ENCODE measurements around the gene ARHGAP8.

The ARHGAP8 gene

DNA sequence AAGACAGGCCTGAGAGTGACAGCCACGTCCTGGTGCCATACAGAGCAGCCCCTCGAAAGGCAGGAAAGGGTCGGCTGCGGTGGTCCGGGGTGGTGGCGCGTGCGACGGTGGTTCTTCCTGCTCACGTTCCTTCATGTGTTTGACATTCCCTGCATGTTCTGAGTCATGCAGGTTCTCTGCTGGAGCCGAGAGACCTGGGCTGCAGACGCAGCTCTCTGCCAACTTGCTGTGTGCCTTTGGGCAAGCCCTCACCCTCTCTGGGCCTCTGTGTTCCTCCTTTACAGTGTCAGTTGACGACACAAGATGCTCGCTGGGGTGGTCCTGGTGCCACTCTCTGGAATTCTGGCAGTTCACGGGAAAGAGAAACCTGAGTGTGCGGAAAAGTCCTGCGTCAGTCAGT, 12.0 kb downstream of the ARHGAP8 start:
- no peaks in the 10 kb centered on the region for H3K4me1 ChIP-seq (ENCODE audit: insufficient read depth, low read length, poor library complexity, severe bottlenecking)
- H3K4me3 ChIP-seq (ENCODE audit: low read length, poor library complexity, severe bottlenecking): no peak overlapping the region
- no peak overlapping the region for H3K9ac ChIP-seq (ENCODE audit: low read depth, low read length, poor library complexity, severe bottlenecking)
- H3K9me3 ChIP-seq (ENCODE audit: insufficient read depth, low read depth, low read length): no peaks in the 10 kb centered on the region
- H3K9me2 ChIP-seq (replicated peaks; ENCODE audit: low read depth, low read length): no peaks in the 10 kb centered on the region
- H3K79me2 ChIP-seq (ENCODE audit: insufficient read depth, low read length): no peaks in the 10 kb centered on the region
- no peaks in the 10 kb centered on the region for H3K36me3 ChIP-seq (ENCODE audit: insufficient read depth, low read length)
- no peaks in the 10 kb centered on the region for H3K27me3 ChIP-seq (ENCODE audit: insufficient read depth, low read length, poor library complexity, severe bottlenecking)
- no peak overlapping the region for H3K4me2 ChIP-seq (ENCODE audit: low read depth, low read length, poor library complexity, severe bottlenecking)
- H2AFZ ChIP-seq (ENCODE audit: low read length): no peak overlapping the region
- H4K20me1 ChIP-seq (ENCODE audit: insufficient read depth, low read length, poor library complexity, severe bottlenecking): no peaks in the 10 kb centered on the region
- TF ChIP-seq, protein P1, sequence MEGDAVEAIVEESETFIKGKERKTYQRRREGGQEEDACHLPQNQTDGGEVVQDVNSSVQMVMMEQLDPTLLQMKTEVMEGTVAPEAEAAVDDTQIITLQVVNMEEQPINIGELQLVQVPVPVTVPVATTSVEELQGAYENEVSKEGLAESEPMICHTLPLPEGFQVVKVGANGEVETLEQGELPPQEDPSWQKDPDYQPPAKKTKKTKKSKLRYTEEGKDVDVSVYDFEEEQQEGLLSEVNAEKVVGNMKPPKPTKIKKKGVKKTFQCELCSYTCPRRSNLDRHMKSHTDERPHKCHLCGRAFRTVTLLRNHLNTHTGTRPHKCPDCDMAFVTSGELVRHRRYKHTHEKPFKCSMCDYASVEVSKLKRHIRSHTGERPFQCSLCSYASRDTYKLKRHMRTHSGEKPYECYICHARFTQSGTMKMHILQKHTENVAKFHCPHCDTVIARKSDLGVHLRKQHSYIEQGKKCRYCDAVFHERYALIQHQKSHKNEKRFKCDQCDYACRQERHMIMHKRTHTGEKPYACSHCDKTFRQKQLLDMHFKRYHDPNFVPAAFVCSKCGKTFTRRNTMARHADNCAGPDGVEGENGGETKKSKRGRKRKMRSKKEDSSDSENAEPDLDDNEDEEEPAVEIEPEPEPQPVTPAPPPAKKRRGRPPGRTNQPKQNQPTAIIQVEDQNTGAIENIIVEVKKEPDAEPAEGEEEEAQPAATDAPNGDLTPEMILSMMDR (conservative IDR thresholded peaks at IDR 0.05; ENCODE audit: low read length): no peak
- TF ChIP-seq EZH2phosphoT487 (IDR thresholded peaks at IDR 0.05; ENCODE audit: borderline replicate concordance): no peak
- H3F3A ChIP-seq (ENCODE audit: low read depth): no peaks in the 10 kb centered on the region

DNA sequence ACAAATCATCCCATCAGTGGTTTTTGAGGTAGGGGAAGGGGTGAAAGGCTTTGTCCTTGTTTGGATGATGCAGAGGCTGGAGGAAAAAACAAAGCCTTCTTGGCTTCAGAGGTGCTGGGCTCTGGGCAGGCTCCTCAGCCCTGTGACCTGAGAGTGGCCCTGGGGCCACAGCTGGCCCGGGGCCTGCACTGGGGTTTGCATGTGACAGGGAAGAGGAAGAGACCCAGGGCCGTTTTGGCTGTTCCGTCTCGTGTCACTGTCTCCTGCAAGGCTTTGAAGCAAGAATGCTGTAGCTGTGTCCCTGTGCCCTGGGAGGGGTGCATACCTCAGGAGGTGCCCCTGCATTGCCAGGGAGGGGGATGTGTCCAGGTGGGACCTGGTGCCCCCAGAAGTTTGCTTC, 12.6 kb downstream of the ARHGAP8 start:
- Histone ChIP-seq H3K36me3 (ENCODE audit: insufficient read depth, low read length) (no peaks in the 10 kb centered on the region), H3K27me3 (ENCODE audit: insufficient read depth, low read length, poor library complexity, severe bottlenecking) (no peaks in the 10 kb centered on the region), H2AFZ (ENCODE audit: low read length) (no peak overlapping the region), H4K20me1 (ENCODE audit: insufficient read depth, low read length, poor library complexity, severe bottlenecking) (no peaks in the 10 kb centered on the region), H3F3A (ENCODE audit: low read depth) (no peaks in the 10 kb centered on the region), H3K9me2 (replicated peaks; ENCODE audit: low read depth, low read length) (no peaks in the 10 kb centered on the region), H3K4me3 (ENCODE audit: low read length, poor library complexity, severe bottlenecking) (no peak overlapping the region), H3K9ac (ENCODE audit: low read depth, low read length, poor library complexity, severe bottlenecking) (no peak overlapping the region), H3K4me2 (ENCODE audit: low read depth, low read length, poor library complexity, severe bottlenecking) (no peak overlapping the region), H3K4me1 (ENCODE audit: insufficient read depth, low read length, poor library complexity, severe bottlenecking) (no peaks in the 10 kb centered on the region), H3K79me2 (ENCODE audit: insufficient read depth, low read length) (no peaks in the 10 kb centered on the region), H3K9me3 (ENCODE audit: insufficient read depth, low read depth, low read length) (no peaks in the 10 kb centered on the region)
- TF ChIP-seq, protein P1 (conservative IDR thresholded peaks at IDR 0.05; ENCODE audit: low read length): no peak
- TF ChIP-seq EZH2phosphoT487 (IDR thresholded peaks at IDR 0.05; ENCODE audit: borderline replicate concordance): no peak

DNA sequence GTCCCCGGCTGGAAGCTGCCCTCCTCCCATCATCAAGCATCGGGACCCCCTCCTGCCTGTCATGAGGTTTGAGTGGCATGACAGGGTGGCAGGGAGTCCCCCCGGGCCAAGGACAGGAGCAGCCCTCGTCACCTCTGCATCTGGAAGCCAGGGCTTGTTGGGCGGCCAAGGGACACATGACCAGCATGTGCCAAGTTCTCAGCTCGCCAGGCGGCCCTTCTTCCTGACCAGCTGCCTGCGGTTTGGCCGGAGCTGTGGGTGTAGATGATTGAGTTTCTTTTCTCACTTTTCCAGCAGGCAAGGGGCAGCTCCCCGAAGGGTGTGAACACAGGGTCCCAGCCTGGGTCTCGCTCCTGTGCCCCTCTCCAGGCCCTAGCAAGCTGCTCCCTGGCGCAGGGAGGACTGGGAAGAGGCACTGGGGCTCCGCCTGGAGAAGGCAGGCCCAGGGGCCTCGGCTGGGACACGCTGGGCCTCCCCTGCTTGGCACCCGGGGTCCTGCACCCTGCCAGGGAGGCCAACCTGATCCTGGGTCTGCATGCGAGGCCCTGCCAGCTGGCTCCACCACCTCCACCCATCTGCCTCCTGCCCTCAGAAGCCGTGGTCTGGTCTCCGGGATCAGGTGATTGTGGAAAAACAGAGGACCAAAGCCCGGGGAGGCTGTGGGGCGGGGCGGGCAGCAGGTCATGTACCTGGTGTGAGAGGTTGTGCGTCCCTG, 13.4 kb downstream of the ARHGAP8 start:
- Histone ChIP-seq H3K4me2 (ENCODE audit: low read depth, low read length, poor library complexity, severe bottlenecking) (no peak overlapping the region), H3K27me3 (ENCODE audit: insufficient read depth, low read length, poor library complexity, severe bottlenecking) (no peaks in the 10 kb centered on the region), H3K36me3 (ENCODE audit: insufficient read depth, low read length) (no peaks in the 10 kb centered on the region), H3K4me1 (ENCODE audit: insufficient read depth, low read length, poor library complexity, severe bottlenecking) (no peaks in the 10 kb centered on the region), H2AFZ (ENCODE audit: low read length) (no peak overlapping the region), H3K9ac (ENCODE audit: low read depth, low read length, poor library complexity, severe bottlenecking) (no peak overlapping the region), H3K4me3 (ENCODE audit: low read length, poor library complexity, severe bottlenecking) (no peak overlapping the region), H3K79me2 (ENCODE audit: insufficient read depth, low read length) (no peaks in the 10 kb centered on the region), H3K9me2 (replicated peaks; ENCODE audit: low read depth, low read length) (no peaks in the 10 kb centered on the region), H3F3A (ENCODE audit: low read depth) (no peaks in the 10 kb centered on the region), H3K9me3 (ENCODE audit: insufficient read depth, low read depth, low read length) (no peaks in the 10 kb centered on the region), H4K20me1 (ENCODE audit: insufficient read depth, low read length, poor library complexity, severe bottlenecking) (no peaks in the 10 kb centered on the region)
- TF ChIP-seq, protein P1 (conservative IDR thresholded peaks at IDR 0.05; ENCODE audit: low read length): no peak
- TF ChIP-seq EZH2phosphoT487 (IDR thresholded peaks at IDR 0.05; ENCODE audit: borderline replicate concordance): no peak

All from Loucy (cell line).